HK-2 (cell line): Measurements from ENCODE around the gene SWAP70.
"Not testable (repeated sequence)": the region's sequence is repeated elsewhere in the genome, so short reads cannot be mapped to it uniquely, and the experiment has no call there.

ENCODE experiments used
- DNase-seq: peaks from one replicate; pipeline ENCODE4 v3.0.0-alpha.2; 2018; ENCODE audit not compliant: unreplicated experiment

Gene SWAP70

DNA sequence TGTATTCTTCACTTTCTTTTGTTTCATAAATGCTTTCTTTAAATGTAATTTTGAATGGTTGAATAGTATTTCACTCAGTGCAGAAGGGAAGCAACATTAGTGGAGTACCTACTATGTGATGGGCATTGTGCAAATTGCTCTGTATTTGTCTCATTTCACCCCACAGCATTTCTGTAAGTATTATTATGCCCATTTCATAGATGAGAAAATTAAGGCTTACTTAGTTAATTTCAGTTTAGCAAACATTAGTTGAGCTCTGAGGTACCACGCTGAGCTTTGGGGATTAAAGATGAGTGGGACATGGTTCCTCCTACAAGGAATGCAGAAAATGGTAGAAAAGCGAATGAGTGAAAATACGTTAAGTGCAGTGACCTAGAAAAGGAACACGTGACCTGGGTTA is 58.1 kb downstream of the SWAP70 start:
- DNase-seq, result no peak

GRCh38 chr11:9722893-9723292 is 59.0 kb downstream of the SWAP70 start:
- DNase-seq, result no peak

GRCh38 chr11:9726321-9727022 is 62.6 kb downstream of the SWAP70 start:
- DNase-seq, result no peak

DNA sequence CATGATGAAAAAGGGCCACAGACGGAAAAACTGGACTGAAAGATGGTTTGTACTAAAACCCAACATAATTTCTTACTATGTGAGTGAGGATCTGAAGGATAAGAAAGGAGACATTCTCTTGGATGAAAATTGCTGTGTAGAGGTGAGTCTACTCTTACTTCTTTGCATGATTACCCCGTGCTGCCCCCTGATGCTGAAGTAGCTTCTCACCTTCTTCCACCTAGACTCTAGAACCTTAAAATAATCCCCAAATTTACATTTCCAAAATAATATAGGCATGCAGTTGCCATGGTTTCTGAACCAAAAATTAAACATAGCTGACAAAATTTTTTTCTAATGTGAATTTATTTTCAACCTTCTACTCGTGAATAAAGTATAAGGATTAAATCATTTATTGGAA is 64.2 kb downstream of the SWAP70 start:
- DNase-seq, result no peak

- no peak for DNase-seq
Measured at GRCh38 chr11:9731256-9731655, 67.4 kb downstream of the SWAP70 start.

DNA sequence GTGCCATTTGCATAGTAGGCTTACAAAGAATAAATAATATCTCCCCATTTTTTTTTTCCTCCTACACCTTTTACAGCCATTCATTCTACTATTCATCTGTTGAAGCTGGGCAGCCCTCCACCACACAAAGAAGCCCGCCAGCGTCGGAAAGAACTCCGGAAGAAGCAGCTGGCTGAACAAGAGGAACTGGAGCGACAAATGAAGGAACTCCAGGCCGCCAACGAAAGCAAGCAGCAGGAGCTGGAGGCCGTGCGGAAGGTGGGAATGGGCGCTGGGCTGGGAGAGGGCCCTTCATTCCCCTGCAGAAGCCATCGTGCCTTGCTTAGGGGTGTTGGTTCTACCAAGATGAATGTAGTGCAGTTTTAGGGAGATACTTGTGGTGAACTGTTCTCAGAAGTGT is 68.6 kb downstream of the SWAP70 start:
- no peak for DNase-seq

DNA sequence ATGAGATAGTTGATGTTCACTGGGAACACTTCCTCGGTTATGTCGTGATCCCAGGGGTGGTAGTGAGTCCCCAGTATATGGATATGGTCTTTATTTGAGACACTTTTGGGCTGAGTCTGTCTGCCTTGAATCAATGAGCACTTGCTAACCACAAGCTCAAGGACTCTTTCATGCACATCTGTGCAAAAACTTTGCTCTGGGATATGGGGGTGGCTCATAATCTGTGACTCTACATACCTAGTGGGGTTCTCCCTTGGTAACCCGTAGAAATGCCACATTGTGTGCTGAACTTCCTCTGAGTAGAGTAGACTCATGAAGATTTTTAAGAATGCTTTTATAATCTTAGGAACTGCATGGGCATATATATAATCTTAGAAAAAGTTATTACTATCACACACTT is 69.3 kb downstream of the SWAP70 start:
- DNase-seq, result no peak

DNA sequence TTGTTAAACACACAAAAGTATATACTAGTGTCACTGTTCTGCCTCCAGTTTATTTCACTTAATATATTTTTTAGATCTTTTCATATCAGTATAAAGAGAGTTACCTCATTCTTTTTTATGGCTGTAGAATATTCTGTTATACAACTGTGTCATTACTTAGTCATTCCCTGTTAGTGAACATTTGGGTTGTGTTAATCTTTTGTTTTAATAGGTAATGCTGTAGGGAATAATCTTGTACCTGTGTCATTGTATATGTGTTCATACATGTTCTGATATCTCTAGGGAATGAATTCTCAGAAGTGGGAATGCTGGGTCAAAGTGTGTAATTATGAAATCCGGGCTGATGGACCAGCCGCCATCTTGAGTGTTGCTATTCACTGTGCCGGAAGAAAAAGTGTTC is 71.4 kb downstream of the SWAP70 start:
- DNase-seq, result no peak

DNA sequence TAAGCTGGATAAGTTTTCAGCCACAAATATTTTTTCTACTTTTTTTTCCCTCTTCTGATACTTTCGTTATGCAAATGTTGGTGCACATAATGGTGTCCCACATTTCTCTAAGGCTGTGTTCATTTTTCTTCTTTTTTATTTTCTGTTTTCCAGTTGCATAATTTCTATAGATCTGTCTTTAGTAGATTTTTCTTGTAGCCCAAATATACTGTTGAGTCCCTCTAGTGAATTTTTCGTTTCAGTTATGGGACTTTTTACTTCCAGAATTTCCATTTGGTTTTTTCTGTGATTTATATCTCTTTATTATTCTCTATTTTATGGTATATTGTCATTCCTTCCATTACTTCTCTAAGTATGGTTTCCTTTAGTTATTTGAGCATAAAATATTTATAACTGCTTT is 72.0 kb downstream of the SWAP70 start:
- no peak for DNase-seq

- no peak for DNase-seq
Measured at GRCh38 chr11:9736365-9736764, 72.5 kb downstream of the SWAP70 start.

DNA sequence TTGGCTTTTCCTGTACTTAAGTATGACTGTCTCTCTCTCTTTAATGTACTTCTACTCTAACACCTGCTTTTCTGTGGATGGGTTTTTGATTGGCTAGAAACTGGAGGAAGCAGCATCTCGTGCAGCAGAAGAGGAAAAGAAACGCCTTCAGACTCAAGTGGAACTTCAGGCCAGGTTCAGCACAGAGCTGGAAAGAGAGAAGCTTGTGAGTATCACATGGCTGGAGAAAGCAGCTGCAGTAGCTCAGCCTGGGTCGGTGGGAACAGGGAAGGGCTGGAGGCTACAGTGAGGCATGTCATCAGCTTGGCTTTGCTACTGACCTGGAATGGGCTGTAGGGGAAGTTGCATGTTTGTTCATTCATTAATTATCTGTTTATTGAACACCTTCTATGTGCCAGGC is 74.2 kb downstream of the SWAP70 start:
- DNase-seq, result no peak

GRCh38 chr11:9738707-9739106 is 74.8 kb downstream of the SWAP70 start:
- DNase-seq, result no peak

- DNase-seq, result no peak
Measured at GRCh38 chr11:9739123-9739900, 75.4 kb downstream of the SWAP70 start.

DNA sequence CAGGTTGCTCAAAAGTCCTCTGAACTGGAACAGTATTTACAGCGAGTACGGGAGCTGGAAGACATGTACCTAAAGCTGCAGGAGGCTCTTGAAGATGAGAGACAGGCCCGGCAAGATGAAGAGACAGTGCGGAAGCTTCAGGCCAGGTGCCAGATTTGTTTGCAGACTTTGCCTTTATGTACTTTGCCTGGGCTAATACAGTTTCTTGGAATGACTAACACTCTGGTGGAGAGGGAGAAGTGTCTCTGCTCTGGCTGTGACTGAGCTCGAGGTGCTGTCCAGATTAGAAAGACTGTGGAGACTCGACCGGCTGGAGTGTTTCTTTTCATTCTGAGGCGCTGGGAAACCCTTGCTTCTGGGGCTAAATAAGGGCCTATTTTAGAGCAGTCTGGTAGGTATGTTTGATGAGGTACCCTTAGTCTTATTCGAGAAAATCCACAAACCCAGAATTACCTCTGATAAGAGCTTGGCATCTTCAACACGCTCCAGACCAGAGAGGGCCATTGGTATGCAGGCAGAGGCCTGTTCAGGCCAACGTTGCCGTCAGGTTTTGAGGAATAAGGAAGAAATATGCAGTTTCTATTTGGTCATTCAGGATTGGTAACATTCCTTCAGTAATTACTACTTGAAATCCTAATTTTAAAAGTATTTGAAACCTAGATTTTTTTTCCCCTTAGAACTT is 76.5 kb downstream of the SWAP70 start:
- DNase-seq, result no peak

GRCh38 chr11:9741260-9741659 is 77.4 kb downstream of the SWAP70 start:
- no peak for DNase-seq

DNA sequence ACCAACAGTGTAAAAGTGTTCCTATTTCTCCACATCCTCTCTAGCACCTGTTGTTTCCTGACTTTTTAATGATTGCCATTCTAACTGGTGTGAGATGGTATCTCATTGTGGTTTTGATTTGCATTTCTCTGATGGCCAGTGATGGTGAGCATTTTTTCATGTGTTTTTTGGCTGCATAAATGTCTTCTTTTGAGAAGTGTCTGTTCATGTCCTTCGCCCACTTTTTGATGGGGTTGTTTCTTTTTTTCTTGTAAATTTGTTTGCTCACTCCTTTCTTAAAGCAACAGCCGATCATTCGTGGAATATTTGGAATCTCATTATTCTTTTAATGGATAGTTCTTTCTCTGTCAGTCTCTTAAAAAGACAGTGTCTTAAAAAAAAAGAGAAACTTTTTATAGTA is 79.6 kb downstream of the SWAP70 start:
- not testable (repeated sequence) for DNase-seq

DNA sequence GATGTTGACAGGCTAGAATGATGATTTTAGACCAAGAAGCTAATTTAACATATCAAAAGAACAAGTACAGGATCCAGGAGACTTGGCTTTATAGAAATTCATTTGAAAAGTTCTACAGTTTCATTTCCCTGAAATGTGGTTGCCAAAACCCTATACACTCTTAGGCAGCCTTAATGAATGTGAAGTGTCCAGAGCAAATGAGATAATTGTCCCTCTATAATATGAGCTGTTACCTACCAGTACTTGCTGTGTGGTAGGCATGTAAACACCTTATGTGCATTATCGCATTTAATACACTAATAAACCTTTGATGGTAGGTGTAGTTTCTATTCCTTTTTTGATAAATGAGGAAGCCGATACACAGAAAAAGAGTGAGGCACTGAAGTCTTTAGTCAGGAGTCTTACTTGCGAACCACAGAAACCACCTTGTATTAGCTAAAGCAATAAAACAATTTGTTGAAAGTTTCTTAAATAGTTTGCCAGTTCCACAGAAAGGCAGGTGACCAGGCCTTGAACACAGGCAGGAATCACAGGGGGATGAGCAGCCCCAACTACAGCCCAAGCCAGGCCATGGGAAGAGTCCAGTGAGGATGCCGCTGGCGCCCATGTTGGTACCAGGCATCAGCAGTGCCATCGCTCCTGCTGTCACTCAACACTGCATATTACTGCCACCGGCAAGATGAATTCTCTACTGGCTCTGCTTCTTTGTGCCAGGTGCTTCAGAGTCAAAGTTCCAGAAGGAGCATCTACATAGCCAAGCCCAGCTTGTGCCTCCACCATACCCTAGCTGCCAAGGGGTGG is 81.7 kb downstream of the SWAP70 start:
- DNase-seq, result no peak

DNA sequence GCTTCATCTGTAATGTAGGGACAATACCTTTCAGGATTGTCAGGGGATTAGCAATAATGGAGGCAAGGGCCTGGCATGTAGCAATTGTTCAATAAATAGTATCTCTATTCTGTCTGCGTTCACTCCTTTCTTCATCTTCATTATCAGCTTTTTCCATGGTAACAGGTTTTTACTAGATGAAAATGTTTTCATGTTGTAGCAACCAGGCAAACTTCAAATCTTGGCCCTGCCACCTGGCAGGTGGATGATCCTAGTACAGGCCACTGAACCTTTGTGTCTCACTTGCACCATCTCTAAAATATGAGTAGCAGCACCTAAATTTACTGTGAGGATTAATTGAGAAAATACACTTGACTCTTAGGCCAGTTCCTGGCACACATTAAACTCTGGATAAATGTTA is 83.4 kb downstream of the SWAP70 start:
- DNase-seq, result no peak

- DNase-seq, result no peak
Measured at GRCh38 chr11:9747828-9748227, 84.0 kb downstream of the SWAP70 start.

- peak; percentile 56 for DNase-seq
Measured at GRCh38 chr11:9748361-9748970, 84.6 kb downstream of the SWAP70 start.

DNA sequence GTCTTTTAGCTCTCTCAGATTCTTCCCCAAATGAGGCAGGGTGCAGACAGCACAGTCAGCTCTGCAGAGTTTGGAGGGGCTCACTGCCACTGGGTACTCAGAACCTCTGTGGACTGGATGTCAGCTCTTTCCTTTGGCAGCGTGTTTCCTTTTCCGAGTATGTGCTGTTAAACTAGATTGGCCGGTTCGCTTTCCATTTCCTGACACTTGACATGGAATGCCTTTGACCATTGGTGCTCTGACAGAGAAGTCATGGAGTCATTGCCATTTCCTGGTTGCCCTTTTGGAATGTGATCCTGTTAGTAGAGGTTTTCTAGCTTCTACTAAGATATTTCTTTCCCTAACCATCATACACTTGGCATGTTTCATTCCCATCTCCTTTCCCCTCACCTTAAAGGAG is 86.7 kb downstream of the SWAP70 start:
- no peak for DNase-seq

DNA sequence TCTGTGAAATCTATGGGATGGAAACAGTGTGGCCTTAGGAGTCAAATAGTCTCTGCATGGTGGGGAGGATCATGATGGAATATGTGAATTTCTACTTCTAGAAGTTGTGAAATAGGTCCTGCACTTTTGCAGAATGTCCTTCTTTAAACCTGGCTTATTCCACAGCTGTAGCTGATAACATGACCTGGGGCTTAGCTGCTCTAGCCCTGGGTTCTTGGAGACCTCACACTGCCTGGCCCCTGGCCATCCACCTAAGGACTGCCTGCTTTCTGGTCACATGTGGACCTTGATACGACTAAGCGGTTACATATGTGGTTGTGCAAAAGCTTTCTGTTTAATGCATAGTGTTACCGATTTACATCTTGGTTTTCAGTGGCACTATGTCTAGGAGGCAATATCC is 88.2 kb downstream of the SWAP70 start:
- no peak for DNase-seq
